T1000 (cell line): ENCODE results near the gene ABCA3.
"Not testable (repeated sequence)": the region's sequence is repeated elsewhere in the genome, so short reads cannot be mapped to it uniquely, and the experiment has no call there.

Experiments
- DNase-seq: peaks from one replicate; lab custom pipeline; 2025; ENCODE audit warnings: mixed read lengths; lab: John Stamatoyannopoulos, UW

Gene ABCA3

GRCh38 chr16:2278956-2279800 is 61.4 kb downstream of the ABCA3 start:
- DNase-seq, result no peak

- DNase-seq, result no peak
Observed at GRCh38 chr16:2278272-2278608, 62.3 kb downstream of the ABCA3 start.

- DNase-seq, result no peak
Observed at GRCh38 chr16:2277466-2278271, 62.9 kb downstream of the ABCA3 start.

- DNase-seq, result no peak
Observed at GRCh38 chr16:2276368-2277195, 63.9 kb downstream of the ABCA3 start.

GRCh38 chr16:2275476-2276367 is 64.8 kb downstream of the ABCA3 start:
- DNase-seq, result no peak

GRCh38 chr16:2273931-2274330 is 66.6 kb downstream of the ABCA3 start:
- DNase-seq, result no peak

GRCh38 chr16:2273484-2273883 is 67.0 kb downstream of the ABCA3 start:
- DNase-seq, result no peak

- no peak for DNase-seq
Observed at GRCh38 chr16:2271848-2272461, 68.6 kb downstream of the ABCA3 start.

- no peak for DNase-seq
Observed at GRCh38 chr16:2270588-2271470, 69.7 kb downstream of the ABCA3 start.

GRCh38 chr16:2270070-2270462 is 70.5 kb downstream of the ABCA3 start:
- DNase-seq, result no peak

- DNase-seq, result peak; percentile 96
Observed at GRCh38 chr16:2267913-2268666, 72.4 kb downstream of the ABCA3 start, which contains the start of gene RNPS1. Gene RNPS1 (minus strand): TSS chr16:2268126. CDS start chr16:2264643, 3,483 bp downstream.

- DNase-seq, result not testable (repeated sequence)
Observed at GRCh38 chr16:2267505-2267912, 73.0 kb downstream of the ABCA3 start.

GRCh38 chr16:2266887-2267286 is 73.6 kb downstream of the ABCA3 start:
- not testable (repeated sequence) for DNase-seq

GRCh38 chr16:2263026-2263425 is 77.5 kb downstream of the ABCA3 start:
- DNase-seq, result not testable (repeated sequence)

GRCh38 chr16:2260250-2260649 is 80.3 kb downstream of the ABCA3 start:
- no peak for DNase-seq

- not testable (repeated sequence) for DNase-seq
Observed at GRCh38 chr16:2258530-2258929, 82.0 kb downstream of the ABCA3 start.

GRCh38 chr16:2257726-2258125 is 82.8 kb downstream of the ABCA3 start:
- no peak for DNase-seq

- no peak for DNase-seq
Observed at GRCh38 chr16:2256531-2257140, 83.9 kb downstream of the ABCA3 start.
